ENCODE data around the gene ADAP2.
"Not testable (repeated sequence)": the region's sequence is repeated elsewhere in the genome, so short reads cannot be mapped to it uniquely, and the experiment has no call there.

Gene ADAP2

GRCh38 chr17:30975042-30975820 is 53.5 kb downstream of the ADAP2 start:
- no peak for DNase-seq

DNA sequence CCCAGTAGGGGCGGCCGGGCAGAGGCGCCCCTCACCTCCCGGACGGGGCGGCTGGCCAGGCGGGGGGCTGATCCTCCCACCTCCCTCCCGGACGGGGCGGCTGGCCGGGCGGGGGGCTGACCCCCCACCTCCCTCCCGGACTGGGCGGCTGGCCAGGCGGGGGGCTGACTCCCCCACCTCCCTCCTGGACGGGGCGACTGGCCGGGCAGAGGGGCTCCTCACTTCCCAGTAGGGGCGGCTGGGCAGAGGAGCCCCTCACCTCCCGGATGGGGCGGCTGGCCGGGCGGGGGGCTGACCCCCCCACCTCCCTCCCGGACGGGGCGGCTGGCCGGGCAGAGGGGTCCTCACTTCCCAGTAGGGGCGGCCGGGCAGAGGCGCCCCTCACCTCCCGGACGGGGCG is 58.2 kb downstream of the ADAP2 start:
- DNase-seq, result not testable (repeated sequence)

- DNase-seq, result no peak
Measured at GRCh38 chr17:30981531-30982519, 60.1 kb downstream of the ADAP2 start.

- no peak for DNase-seq
Measured at GRCh38 chr17:30982855-30983254, 61.1 kb downstream of the ADAP2 start.

DNA sequence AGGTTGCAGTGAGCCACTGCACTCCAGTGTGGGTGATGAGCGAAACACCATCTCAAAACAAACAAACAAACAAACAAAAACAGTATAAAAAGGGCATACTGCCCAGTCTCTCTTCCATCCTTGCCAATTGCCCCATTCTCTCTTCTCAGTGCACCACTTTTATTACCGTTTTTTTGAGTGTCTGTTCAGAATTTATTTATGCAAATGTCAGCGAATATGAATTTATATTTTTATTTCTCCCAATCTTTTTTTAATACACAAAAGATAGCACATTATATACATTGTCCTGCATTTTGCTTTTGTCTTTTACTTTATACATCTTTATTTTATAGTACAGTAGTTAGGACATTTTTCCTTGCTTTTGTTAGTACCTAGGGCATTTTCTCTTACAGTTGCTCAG is 68.7 kb downstream of the ADAP2 start:
- no peak for DNase-seq

GRCh38 chr17:30992551-30992950 is 70.8 kb downstream of the ADAP2 start:
- DNase-seq, result no peak

- no peak for DNase-seq
Measured at GRCh38 chr17:30995347-30995746, 73.6 kb downstream of the ADAP2 start.

DNA sequence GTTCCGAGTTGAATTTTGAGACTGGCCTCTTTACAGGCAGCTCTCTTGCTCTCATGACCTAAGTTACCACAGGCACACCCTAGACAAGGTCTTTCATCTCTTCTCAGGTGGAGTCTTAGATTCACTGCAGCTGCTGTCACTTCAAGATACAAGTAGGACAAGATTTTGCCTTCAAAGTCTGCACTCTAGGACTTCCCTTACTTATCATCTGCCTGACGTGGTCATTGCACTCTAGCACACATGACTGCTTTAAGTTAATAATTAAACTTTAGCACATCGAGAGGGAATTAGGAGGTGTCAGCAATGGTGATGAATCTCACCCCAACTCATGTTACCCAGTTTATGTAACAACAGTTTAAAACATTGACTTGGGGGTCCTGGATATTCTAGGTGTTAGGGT is 74.7 kb downstream of the ADAP2 start:
- DNase-seq, result no peak

DNA sequence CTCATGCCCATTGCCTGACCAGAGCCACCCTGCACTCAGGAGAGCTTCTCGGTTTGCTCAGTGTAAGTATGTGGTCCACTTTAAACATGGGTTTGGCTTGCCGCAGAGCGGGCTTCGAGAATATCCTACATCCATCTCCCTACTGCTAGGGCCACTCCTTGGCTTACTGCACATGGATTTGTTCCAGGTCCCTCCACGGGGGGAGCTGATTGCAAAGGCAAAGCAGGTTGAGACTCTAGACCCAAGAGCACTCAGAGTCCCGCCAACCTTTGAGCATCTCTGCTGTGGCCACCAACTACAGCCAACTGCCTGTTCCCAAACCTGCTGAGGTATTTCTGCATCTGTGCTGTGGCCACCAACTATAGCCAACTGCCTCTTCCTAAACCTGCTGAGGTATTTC is 75.5 kb downstream of the ADAP2 start:
- no peak for DNase-seq

- DNase-seq, result no peak
Measured at GRCh38 chr17:30997842-30998241, 76.1 kb downstream of the ADAP2 start.

- DNase-seq, result no peak
Measured at GRCh38 chr17:31002047-31002446, 80.3 kb downstream of the ADAP2 start.

DNA sequence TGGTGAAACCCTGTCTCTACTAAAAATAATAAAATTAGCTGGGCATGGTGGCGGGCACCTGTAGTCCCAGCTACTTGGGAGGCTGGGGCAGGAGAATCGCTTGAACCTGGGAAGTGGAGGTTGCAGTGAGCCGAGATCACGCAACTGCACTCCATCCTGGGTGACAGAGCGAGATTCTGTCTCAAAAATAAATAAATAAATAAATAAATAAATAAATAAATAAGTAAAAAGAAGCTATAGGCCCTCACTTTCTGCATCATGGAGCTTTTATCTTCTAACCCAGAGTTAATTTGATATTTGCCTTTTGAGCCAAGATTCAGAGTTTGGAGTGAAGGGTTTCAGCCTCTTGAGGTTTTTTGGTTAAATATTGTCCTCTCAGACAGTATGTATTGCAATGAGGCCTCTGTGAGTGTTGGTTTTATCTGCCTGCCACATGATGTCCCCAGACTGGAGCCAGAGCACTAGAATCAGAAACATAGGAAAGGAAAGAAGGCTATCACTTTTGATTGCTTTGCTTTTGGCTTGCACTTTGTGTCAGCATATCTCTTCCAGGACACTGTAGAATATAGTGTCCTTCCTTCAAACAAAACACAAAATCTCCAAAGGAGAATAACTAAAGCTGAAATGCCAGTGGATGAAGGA is 81.6 kb downstream of the ADAP2 start:
- no peak for DNase-seq

DNA sequence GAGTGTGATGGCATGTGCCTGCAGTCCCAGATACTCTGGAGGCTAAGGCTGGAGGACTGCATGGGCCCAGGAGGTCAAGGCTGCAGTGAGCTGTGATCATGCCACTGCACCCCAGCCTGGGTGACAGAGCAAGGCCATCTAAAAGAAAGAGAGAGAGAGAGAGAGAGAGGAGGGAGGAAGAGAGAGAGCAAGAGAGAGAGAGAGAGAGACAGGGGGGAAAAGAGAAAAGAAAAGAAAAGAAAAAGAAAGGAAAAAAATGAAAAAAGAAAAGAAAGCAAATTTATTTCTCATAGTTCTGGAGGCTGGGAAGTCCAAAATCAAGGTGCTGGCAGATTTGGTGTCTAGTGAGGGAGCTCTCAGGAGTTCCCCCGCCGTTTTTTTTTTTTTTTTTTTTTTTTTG is 82.4 kb downstream of the ADAP2 start:
- no peak for DNase-seq

DNA sequence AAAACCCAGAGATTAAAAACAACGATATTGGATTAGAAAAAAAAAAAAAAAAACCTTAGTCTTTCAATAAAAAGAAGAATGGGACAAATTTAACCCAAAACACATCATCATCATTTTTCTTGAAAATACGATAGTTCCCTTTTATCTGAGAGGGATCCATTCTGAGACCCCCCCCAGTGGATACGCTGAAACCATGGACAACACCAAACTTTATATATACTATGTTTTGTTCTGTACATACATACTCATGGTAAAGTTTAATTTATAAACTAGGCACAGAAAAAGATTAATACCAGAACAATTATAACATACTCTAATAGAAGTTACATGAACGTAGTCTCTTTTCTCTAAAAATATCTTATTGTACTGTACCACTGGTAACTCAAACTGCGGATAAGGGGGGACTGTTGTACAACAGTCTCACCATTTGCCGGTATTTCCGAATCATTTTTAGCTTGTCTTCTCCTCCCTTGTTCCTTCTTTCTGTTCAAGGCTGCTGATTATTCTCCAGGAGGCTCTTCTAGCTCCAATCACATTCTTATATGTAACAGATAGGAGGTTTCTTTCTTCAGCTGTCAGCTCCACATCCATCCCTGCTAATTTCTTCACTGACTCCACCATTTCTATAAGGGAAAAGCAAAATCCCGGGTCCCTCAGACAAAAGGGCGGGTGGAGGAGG is 86.1 kb downstream of the ADAP2 start:
- no peak for DNase-seq

GRCh38 chr17:31008374-31009041 is 86.8 kb downstream of the ADAP2 start:
- DNase-seq, result peak; percentile 46

All from NCI-H345 (cell line).